ENCODE measurements around the gene ARL15.

The ARL15 gene

DNA sequence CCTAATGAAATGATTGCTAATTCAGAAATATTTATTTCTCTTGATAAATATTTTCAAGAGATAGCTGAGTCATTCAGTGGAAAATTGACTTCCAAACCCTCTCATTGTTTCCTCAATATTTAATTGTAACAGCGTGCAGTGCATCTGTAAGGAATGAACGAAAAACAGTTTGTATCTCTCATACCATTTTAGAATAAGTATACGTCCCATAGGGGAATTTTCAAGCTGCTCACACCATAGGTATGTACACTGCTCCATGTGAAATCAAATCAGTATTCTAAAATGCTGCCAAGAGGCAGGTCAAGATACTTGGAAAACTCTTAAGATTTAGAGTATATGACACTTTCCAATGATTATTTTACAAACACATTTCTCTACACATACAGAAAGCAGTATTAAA lies 202.2 kb downstream of the ARL15 start:
- Mint-ChIP-seq H3K4me3 (no peak overlapping the region), H3K9me3 (no peaks in the 10 kb centered on the region), H3K27ac (no peak overlapping the region), H3K36me3 (no peaks in the 10 kb centered on the region), H3K4me1 (no peaks in the 10 kb centered on the region)
- ATAC-seq: no peak
- DNase-seq (ENCODE audit: low spot score in 2 of 2): no peak

DNA sequence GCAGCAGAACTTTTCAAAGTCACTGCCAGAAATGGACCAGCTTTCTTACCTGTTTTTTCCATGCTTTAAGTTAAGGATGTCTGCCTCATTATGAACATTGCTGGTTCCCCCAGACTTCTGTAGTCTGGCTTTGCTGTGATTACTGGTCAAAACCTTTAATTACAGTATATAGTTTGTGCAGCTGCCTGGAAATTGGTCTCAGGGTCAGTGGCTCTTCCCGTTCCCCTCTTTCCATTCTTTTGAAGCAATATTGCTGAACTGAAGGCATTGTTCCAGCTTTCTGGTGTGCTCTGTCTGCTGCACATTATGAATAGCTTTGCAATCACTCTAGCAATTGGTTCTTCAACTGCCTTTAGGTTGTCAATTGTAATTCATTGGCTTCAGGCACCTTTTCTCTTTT lies 206.5 kb downstream of the ARL15 start:
- Mint-ChIP-seq H3K27ac (no peak overlapping the region), H3K9me3 (no peaks in the 10 kb centered on the region), H3K4me3 (no peak overlapping the region), H3K4me1 (no peaks in the 10 kb centered on the region), H3K36me3 (no peaks in the 10 kb centered on the region)
- no peak for ATAC-seq
- DNase-seq (ENCODE audit: low spot score in 2 of 2): no peak

- H3K4me3 Mint-ChIP-seq: no peak overlapping the region
- H3K36me3 Mint-ChIP-seq: no peaks in the 10 kb centered on the region
- ATAC-seq (no peak), DNase-seq (ENCODE audit: low spot score in 2 of 2) (no peak)
- no peaks in the 10 kb centered on the region for H3K9me3 Mint-ChIP-seq
- no peak overlapping the region for H3K27ac Mint-ChIP-seq
- H3K4me1 Mint-ChIP-seq: no peaks in the 10 kb centered on the region
Measured at GRCh38 chr5:54098267-54098666, 212.1 kb downstream of the ARL15 start.

GRCh38 chr5:54095969-54096368 lies 214.4 kb downstream of the ARL15 start:
- ATAC-seq (no peak), DNase-seq (ENCODE audit: low spot score in 2 of 2) (no peak)
- Mint-ChIP-seq H3K27ac (no peak overlapping the region), H3K36me3 (no peaks in the 10 kb centered on the region), H3K4me3 (no peak overlapping the region), H3K4me1 (no peaks in the 10 kb centered on the region), H3K9me3 (no peaks in the 10 kb centered on the region)

DNA sequence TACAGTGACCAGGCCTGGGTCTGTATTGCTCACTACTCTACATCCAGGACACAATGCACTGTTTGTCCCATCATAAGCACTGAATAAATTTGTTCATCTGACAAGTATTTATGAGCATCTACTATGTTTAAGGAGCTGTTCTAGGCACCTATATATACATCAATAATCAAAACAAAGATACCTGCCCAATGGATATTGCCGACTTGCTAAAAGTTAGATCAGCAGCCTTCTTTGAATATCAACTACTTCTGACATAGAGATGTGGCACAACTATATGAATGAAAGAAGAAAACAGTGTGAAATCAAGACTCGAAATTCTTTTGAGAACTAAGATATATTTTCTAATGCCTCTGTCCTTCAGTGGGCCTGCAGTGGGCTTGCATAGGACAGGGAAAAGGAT lies 215.7 kb downstream of the ARL15 start:
- ATAC-seq: no peak
- H3K4me3 Mint-ChIP-seq: no peak overlapping the region
- H3K36me3 Mint-ChIP-seq: no peaks in the 10 kb centered on the region
- no peak for DNase-seq (ENCODE audit: low spot score in 2 of 2)
- H3K4me1 Mint-ChIP-seq: no peaks in the 10 kb centered on the region
- no peaks in the 10 kb centered on the region for H3K9me3 Mint-ChIP-seq
- no peak overlapping the region for H3K27ac Mint-ChIP-seq

DNA sequence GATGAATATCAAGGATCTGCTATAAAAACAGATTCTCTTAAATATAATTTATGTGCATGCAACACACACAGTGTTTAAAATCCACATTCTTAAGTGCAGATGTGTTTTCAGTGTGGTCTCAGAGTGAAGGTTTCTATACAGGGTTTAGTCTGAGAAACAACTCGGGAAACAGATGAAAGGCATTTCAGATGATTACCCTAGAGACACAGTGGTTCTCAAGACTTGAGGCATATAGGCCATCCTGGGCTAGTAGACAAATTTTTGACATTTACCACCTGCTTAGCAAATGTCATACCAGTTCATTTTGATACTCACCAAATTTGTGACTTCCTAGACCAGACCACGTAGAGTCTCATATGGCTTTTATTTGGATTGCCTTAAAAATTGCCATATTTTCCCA lies 216.5 kb downstream of the ARL15 start:
- Mint-ChIP-seq H3K36me3 (no peaks in the 10 kb centered on the region), H3K4me1 (no peaks in the 10 kb centered on the region), H3K9me3 (no peaks in the 10 kb centered on the region), H3K27ac (no peak overlapping the region), H3K4me3 (no peak overlapping the region)
- no peak for DNase-seq (ENCODE audit: low spot score in 2 of 2)
- no peak for ATAC-seq

DNA sequence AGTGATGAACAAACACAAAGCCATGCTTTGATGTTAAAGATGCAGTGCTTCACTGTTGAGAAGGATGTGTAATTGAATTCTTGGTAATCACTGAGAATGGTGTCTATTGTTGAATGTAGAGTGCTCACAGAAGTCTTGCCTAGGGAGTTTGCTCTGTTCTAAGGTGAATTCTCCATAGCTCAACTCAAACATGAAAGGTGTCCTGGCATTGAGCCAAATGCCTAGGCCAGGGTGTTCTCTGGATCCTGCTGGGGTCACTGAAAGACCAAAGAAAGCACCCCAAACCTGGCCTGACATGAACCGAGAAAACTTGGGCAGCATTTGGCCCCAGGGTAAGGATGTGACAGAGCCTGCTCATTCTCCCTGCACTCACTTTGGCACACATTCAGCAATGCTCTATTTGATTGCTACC lies 217.3 kb downstream of the ARL15 start:
- H3K27ac Mint-ChIP-seq: no peak overlapping the region
- H3K4me3 Mint-ChIP-seq: no peak overlapping the region
- no peaks in the 10 kb centered on the region for H3K4me1 Mint-ChIP-seq
- ATAC-seq: no peak
- H3K36me3 Mint-ChIP-seq: no peaks in the 10 kb centered on the region
- H3K9me3 Mint-ChIP-seq: no peaks in the 10 kb centered on the region
- no peak for DNase-seq (ENCODE audit: low spot score in 2 of 2)

DNA sequence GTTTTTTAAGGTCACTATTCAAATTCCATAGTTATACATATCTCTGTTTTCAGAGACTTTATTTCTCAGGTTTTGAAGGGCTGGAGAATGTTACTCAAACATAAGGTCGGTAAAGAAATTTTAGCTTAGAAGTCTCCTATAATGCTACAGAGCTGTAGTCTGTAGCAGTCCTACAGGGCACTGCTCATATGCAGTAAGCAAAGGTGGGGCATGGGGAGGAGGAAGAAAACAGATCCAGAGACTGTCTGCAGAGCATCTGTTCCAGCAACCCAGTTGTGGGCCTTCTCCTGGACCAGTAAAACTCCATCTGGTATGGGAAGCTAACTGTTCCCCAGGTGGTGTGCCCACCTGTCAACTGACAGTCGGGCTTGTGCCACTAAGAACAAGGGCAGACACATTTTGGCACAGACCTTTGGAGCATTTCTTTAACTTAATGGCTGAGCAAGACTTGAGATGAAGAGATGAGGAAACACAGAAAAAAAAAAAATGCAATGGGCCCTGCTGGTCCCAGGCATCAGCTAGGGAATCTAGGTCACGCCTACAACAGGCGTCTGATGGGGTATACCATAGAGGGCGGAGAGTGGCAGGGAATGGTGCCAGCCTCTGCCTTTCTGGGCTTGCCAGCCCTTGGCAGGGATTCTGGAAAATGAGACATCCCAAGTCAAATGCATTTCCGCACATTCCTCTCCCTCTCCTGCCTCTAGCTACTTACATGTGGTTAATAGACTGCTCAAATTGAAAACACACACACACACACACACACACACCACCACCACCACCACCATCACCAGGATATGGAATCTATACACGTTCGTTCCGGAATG lies 218.9 kb downstream of the ARL15 start:
- Mint-ChIP-seq H3K27ac (no peak overlapping the region), H3K4me3 (no peak overlapping the region)

DNA sequence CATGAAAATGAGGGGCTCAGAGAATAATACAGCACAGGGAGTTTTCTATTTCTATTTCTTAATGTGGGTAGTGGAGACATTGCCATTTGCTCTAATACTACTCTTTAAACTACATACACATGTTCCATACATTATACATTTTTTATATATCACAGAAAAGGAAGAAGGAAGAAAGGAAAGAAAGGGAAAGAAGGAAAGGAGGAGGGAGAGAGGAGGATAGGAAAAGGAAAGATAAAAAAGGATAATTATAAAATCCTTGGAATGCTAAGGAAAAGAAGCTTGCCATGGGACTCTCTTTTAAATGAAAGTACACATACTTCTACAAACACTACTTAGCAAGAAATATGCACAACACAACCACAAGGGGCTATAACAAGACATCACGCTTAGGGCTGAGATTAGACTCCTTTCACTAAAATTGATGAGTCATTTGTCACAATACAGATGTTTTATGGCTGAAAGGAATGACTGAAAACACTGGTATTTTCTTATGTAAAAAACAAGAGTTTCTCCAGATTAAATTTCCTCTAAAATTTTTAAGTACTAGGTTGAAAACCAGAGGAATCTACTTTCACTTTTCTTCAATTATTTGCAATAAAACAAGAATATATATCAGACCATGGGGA lies 219.8 kb downstream of the ARL15 start:
- H3K27ac Mint-ChIP-seq: no peak overlapping the region
- DNase-seq (ENCODE audit: low spot score in 2 of 2) (no peak), ATAC-seq (no peak)
- H3K36me3 Mint-ChIP-seq: no peaks in the 10 kb centered on the region
- H3K4me1 Mint-ChIP-seq: no peaks in the 10 kb centered on the region
- H3K4me3 Mint-ChIP-seq: no peak overlapping the region
- H3K9me3 Mint-ChIP-seq: no peaks in the 10 kb centered on the region

More for the DNA sequence above, 218.9 kb downstream of the ARL15 start:
- no peaks in the 10 kb centered on the region for H3K36me3 Mint-ChIP-seq
- H3K9me3 Mint-ChIP-seq: no peaks in the 10 kb centered on the region
- no peak for ATAC-seq
- DNase-seq (ENCODE audit: low spot score in 2 of 2): no peak
- H3K4me1 Mint-ChIP-seq: no peaks in the 10 kb centered on the region

- Mint-ChIP-seq H3K4me3 (no peak overlapping the region), H3K9me3 (no peaks in the 10 kb centered on the region), H3K27ac (no peak overlapping the region), H3K4me1 (no peaks in the 10 kb centered on the region), H3K36me3 (no peaks in the 10 kb centered on the region)
- DNase-seq (ENCODE audit: low spot score in 2 of 2) (no peak), ATAC-seq (no peak)
Measured at GRCh38 chr5:54088081-54088480, 222.3 kb downstream of the ARL15 start.

- Mint-ChIP-seq H3K9me3 (no peaks in the 10 kb centered on the region), H3K4me3 (no peak overlapping the region), H3K4me1 (no peaks in the 10 kb centered on the region), H3K27ac (no peak overlapping the region), H3K36me3 (no peaks in the 10 kb centered on the region)
- no peak for ATAC-seq
- DNase-seq (ENCODE audit: low spot score in 2 of 2): no peak
Measured at GRCh38 chr5:54087436-54087835, 222.9 kb downstream of the ARL15 start.

DNA sequence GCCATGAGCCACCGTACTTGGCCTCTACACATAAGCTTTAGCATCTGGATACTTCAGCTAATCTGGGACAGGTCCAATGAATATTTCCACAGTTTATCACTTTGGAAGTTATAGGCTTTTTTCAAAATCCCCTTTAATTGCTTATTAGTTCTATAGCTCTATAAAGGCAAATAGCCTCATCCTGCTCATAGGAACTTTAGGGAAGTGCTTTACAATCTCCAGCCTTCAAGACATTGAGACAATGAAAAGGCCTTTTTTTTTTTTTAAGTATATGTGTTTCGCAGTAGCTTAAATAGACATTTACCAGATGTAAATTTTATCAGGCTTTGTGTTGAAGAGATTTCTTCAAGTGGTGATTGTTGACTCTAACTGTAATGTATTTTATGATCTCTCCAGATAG lies 224.2 kb downstream of the ARL15 start:
- Mint-ChIP-seq H3K4me3 (no peak overlapping the region), H3K4me1 (no peaks in the 10 kb centered on the region)

GRCh38 chr5:54084696-54085095 lies 225.7 kb downstream of the ARL15 start:
- Mint-ChIP-seq H3K4me1 (no peaks in the 10 kb centered on the region), H3K4me3 (no peak overlapping the region)

More for the DNA sequence above, 224.2 kb downstream of the ARL15 start:
- ATAC-seq: no peak
- DNase-seq (ENCODE audit: low spot score in 2 of 2): no peak
- H3K27ac Mint-ChIP-seq: no peak overlapping the region
- H3K36me3 Mint-ChIP-seq: no peaks in the 10 kb centered on the region
- no peaks in the 10 kb centered on the region for H3K9me3 Mint-ChIP-seq

DNA sequence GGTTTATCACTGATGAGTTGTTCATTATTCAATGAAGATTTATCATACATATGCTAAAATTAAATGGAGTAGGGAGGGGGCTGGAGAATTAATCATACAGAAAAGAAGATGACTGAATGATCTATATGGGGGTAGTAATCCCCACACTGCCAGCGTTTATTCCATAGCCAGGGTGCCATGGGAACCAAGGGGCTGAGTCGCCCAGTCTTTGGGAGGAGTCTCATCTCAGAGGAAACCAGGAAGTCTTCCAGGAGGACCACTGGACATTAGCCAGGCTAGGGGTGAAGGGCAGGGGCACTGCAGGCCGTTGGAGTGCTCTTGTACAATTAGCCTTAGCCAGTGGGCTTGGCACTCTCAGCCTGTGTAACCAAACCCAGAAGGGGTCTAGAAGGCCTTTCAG lies 226.5 kb downstream of the ARL15 start:
- no peak overlapping the region for H3K4me3 Mint-ChIP-seq
- no peaks in the 10 kb centered on the region for H3K4me1 Mint-ChIP-seq
- ATAC-seq (no peak), DNase-seq (ENCODE audit: low spot score in 2 of 2) (no peak)
- no peaks in the 10 kb centered on the region for H3K36me3 Mint-ChIP-seq
- H3K9me3 Mint-ChIP-seq: no peaks in the 10 kb centered on the region
- H3K27ac Mint-ChIP-seq: no peak overlapping the region

More at GRCh38 chr5:54084696-54085095, 225.7 kb downstream of the ARL15 start:
- DNase-seq (ENCODE audit: low spot score in 2 of 2) (no peak), ATAC-seq (no peak)
- Mint-ChIP-seq H3K27ac (no peak overlapping the region), H3K36me3 (no peaks in the 10 kb centered on the region), H3K9me3 (no peaks in the 10 kb centered on the region)

- Mint-ChIP-seq H3K9me3 (no peaks in the 10 kb centered on the region), H3K4me1 (no peaks in the 10 kb centered on the region), H3K36me3 (no peaks in the 10 kb centered on the region), H3K27ac (no peak overlapping the region), H3K4me3 (no peak overlapping the region)
- DNase-seq (ENCODE audit: low spot score in 2 of 2) (no peak), ATAC-seq (no peak)
Measured at GRCh38 chr5:54083245-54083644, 227.1 kb downstream of the ARL15 start.

- H3K4me3 Mint-ChIP-seq: no peak overlapping the region
- DNase-seq (ENCODE audit: low spot score in 2 of 2): no peak
- no peak for ATAC-seq
- H3K4me1 Mint-ChIP-seq: no peaks in the 10 kb centered on the region
- H3K9me3 Mint-ChIP-seq: no peaks in the 10 kb centered on the region
- H3K27ac Mint-ChIP-seq: no peak overlapping the region
- H3K36me3 Mint-ChIP-seq: no peaks in the 10 kb centered on the region
Measured at GRCh38 chr5:54081415-54081814, 229.0 kb downstream of the ARL15 start.

All from stimulated activated effector memory CD8-positive, alpha-beta T cell treated with anti-CD3 and anti-CD28 coated beads, Interleukin-12 subunit alpha, Interleukin-12 subunit beta, amount 100 ng/mL, for 72 hours (primary cell).